ENCODE data around the gene ELAPOR1.
A peak's percentile ranks its signal among the peaks of the same experiment; 100 is the strongest.

Gene ELAPOR1

DNA sequence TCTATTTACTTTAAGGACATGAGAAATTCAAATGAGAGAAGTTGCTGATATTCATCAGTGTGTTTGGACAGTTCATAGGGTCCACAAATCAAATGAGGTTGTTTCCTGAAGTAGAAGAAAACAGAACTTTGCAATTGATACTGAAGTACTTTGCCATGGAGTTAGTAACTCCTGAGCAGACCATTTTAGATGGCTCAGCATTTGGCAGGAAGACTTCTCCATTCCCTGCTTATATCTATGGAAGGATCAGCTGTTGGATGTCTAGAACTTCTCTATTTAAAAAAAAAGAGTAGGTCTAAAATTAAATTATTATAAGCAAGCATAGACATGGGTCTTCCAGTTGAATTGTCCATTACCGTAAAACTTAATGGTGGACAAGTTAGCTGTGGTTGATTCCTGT, 18.3 kb upstream of the ELAPOR1 start:
- DNase-seq = no peak

DNA sequence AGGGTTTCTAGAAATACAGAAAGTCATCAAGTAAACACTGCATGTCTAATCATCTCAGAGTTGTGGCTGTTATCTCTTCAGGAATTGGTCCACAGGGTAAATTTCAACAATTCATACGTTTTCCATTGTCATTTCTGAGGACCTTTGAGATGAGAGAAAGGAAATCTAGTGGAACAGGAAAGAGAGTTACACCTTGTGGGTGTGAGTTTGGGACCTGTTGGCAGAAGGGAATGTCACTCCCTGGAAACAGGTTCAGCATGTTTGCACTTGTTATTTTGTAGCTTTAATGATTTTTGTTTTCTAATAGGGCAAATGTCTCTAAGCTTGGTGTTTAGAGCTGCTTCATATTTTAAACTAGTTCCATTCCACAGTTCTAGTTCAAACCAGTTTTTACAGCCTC, 17.8 kb upstream of the ELAPOR1 start:
- no peak for DNase-seq

DNA sequence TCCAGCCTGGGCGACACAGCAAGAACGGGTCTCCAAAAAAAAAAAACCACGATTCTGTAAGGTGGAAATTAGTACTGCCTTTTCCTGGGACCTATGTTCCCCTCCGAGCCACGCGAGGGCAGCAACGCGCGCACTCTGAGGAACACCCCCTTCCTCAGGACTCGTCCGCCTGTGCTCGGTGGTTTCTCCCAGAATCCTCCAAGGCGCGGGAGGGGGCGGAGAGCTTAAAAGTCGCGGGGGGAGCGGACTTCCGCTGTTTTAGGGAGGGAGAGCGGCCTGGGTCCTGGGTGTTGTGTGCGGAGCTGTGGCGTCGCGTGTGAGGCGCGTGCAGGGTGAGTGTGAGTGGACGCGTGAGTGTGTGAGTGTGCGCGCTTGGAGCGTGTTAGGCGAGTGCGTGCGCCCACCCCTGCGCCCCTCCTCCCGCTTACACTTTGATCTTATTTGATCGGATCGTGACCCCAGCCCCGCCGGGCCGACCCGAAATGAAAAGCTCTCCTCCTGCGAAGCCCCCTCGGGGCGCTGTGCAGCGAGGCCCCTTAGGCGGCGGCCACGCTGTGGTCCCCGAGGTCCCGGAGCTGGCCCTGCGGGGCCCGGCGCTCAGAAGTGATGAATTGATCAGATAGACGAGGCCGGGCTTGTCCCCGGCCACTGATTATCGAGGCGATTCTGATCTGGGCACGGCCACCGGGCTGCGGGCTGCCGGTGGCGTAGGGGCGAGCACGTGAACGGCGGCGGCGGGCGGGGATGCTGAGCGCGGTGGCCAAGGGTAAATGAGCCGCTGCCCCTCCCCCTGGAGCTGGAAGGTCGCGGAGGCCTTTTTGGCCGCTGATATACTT, 13.8 kb upstream of the ELAPOR1 start:
- peak; percentile 93 for DNase-seq

DNA sequence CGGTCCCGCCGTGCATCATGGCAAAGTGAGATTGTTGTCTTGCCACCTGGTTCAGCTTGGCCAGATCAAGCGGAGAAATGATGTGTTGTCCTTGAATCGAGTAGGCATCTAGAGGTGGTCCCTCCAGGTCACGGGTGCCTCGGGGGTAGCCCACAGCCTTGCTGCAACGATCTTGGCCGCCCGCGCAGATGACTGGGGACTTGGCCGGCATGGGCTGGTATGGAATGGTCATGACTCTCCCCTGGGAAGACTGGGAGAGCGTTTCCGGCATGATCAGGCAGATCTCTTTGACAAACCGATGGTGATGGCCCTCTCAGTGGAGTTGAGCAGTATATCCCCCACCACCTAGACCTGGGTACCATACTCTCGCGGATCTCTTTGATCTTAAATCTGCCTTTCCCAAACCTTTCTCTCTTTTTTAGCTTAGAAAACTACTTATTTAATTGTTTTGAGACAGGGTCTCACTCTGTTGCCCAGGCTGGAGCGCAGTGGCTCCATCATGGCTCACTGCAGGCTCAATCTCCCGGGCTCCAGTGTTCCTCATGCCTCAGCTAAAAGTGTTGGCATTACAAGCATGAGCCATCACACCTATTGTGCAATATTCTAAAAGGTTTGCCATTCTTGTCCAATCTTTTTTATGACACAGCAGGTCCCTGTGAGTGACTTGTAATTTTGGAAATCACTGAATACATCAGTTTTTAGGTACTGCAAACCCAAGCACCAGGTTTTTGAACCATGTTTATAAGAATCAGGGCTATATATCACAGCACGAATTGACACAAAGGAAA, 9.4 kb upstream of the ELAPOR1 start:
- no peak for DNase-seq

DNA sequence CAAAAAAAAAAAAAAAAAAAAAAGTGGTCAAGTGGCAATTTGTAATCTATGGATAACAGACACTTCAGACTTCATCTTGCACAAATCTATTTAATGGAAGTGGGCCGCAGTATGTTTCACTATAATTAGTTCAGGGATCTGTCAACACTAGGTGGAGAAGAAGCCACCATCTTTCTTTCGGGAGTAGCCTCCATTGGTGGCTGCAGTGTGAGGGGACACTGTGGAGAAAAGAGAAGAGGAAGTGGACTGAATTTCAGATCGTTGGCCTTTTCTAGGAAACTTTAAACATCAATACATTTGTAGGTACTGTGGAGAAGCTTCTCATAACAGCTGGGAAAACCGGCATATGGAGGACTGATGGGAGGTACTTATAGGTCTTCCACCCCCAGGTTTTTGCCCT, 8.0 kb upstream of the ELAPOR1 start:
- no peak for DNase-seq

DNA sequence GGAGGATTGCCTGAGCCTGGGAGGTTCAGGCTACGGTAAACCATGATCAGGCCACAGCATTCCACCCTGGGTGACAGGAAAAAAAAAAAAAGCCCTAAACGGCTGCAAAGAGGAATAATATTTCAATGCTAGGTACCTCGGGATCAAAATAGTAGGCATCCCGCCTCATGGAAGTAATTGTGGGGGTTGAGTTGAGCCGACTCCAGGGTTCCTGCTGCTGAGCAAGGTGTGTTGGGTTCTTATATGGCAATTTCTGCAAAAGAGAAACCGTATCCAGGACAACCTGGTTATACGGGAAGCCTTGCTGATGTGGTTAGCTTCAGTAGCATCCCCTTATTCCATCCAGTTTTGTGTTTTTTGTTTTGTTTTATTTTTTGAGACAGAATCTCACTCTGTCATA, 6.1 kb upstream of the ELAPOR1 start:
- DNase-seq = no peak

DNA sequence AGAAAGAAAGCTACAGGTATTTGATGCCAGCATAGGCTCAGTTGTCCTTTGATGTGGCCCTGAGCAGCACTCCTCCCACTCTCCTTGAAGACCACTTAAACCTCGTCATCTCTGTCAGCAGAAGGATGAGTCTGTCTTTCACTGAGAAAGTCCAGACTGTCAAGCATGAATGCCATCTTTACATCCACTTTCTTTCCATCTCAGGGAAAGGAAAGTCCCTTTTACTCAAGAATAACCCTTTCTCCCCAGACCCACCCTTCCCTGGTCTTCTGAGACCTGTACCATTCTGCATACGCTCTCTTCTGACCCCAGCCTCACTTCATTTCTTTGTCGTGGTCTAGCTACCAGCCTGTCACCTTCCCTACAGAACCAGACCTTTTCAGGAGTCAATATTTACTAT, 4.0 kb upstream of the ELAPOR1 start:
- no peak for DNase-seq

DNA sequence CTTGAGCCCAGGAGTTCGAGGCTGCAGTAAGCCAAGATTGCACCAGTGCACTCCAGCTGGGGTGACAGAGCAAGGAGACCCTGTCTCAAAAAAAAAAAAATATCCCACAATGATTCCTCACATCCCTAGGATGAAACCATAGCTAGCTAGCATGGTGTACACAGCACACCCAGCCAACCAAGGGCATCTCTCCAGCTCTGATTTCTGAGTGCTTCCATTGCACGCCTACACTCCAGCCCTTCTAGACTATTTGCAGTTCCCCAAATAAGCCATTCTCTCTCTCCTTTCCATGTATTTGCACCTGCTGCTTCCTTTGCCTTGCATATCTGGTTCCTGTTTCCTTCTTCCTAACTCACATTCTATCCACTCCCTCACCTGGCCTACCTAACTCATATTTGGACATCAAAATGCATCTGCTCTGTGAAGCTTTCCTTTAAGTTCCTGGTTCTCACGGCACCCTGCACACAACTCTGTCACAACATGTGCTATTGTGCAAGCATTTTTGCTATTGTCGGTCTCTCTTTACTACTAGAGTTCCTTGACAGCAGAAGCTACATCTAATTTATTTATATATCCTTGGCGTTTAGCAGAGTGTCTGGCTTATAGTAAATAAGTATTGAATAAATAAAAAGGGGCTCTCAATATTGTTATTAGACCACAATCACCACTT, 2.4 kb upstream of the ELAPOR1 start:
- no peak for DNase-seq

DNA sequence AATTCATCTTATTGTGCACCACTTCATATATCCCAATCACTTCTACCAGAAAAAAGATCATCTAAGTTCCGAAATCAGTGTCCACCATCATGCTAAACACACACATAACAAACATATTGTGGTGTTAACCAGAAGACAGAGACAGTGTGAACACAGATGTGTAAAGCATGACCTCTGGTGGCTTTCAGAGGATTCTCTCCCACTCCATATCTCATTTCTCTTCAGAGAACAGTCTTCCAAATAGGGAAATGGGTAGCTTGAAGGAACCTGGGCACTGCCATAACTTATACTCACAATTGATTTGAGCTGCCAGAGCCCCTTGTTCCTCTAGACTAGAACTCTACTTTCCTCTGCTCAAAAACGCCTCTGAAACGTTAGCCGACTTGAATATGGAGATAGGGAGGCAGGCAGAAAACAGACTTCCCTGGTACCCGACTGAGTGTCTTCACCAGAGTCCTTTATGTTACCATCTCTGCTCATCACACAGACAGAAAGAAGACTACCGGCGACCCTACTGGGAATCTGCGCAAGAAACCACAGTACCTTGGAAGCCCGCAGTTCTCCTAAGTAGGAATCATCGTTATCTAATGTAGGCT, 1.8 kb upstream of the ELAPOR1 start:
- no peak for DNase-seq

DNA sequence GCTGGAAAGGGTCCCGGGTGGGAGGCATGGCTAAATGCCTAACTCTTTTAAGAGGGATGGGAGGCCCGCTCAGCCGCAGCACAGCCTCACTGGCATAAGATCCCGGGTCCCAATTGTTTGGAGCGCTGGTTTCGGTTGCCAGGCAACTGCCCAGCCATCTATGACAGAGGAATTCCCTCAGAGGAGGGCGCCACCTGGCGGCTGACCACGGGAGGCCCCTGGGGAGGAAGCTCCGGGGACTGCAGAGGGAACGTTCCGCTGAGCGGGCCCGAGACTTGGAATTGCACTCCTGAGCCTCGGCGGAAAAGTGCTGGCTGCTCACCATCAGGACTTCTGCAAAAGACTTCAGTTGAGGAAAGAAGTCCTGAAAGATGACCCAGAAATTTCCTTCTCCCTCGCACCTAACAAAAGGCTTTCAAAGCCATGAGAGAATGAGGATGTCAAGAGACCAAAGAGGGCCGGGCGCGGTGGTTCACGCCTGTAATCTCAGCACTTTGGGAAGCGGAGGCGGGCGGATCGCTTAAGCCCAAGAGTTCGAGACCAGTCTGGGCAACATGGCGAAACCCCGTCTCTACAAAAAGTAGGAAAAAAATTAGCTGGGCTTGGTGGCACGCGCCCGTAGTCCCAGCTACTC, 1.1 kb upstream of the ELAPOR1 start:
- peak; percentile 69 for DNase-seq

DNA sequence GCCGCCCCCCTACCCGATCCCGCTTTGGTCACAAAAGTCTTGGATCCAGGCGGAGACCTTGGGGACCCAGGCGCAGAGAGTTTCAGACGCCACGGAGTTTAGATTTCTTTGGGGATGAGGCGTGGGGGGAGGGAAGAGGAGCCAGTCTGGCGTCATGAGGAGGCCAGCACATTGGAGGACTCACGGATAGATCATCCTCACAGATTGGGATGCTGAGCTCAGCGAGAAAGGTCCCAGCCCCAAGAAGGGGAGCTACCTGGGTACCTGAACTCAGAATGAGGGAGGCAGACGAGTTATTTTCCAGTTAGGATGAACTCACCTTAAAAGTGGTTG, 393 bp downstream of the ELAPOR1 start:
- no peak for DNase-seq

DNA sequence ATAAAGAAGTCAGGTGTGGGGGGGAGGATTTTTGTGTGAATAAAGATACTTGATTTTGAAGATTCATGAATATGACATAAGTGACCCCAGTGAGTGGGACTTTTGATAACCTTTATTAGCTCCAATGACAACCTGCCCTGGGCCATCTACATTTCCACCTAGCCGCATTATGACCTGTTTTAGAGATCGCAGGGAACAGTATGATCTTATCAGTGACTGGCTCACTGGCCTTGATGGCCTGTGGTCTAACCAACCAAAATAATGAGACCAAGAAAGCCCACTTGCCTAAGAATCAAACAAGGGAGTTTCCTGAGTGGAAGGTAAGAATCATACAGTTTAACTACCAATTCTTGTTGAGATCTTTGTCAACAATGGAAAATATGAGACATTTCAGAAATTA, 1.8 kb downstream of the ELAPOR1 start:
- no peak for DNase-seq

DNA sequence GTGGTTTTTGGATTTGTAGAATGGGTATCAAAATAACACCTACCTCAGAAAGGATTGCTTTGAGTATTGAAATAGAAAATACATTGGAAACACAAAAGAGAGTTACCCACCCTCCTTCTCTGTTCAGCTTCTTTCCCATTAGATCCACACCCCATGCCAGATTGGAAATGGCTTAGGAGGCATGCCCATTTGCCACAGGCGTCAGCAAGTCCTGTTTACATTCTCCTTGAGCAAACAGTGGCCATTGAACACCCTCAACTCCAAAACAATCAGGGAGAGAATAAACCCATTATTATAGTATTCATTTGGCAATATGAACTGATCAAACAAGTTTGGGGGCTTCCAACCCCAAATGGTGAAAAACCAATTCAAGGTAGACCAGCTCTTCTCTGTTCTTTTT, 2.4 kb downstream of the ELAPOR1 start:
- DNase-seq = no peak

DNA sequence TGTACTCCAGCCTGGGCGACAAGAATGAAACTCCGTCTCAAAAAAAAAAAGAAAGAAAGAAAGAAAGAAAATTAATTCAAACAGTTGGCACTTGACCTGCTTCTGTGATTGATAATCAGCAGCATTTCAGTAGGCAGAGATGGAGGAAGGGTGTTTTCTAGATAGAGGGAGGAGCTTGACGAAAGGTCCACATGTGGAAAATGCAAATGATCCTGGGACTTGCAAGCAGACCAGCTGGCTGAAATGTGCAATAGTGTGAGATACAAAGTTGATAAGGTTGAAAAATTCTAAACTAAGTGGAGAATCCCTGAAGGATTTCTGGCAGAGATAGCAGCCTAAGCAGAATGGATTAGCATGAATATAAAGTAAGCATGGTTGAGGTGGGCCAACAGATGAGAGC, 4.2 kb downstream of the ELAPOR1 start:
- no peak for DNase-seq

DNA sequence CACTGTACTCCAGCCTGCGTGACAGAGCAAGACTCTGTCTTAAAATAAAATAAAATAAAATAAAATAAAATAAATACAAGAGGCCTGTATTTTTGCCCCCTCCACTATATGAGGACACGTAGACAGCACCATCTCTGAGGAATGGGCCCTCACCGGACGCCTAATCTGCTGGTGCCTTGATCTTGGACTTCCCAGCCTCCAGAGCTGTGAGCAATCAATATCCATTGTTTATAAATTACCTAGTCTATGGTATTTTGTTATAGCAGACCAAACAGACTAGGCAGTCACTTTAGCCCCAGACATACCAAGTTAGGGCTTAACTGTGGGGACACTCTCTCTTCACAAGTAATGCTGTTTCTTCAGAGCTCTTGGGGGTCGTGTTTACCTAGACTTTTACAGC, 6.4 kb downstream of the ELAPOR1 start:
- DNase-seq = no peak

DNA sequence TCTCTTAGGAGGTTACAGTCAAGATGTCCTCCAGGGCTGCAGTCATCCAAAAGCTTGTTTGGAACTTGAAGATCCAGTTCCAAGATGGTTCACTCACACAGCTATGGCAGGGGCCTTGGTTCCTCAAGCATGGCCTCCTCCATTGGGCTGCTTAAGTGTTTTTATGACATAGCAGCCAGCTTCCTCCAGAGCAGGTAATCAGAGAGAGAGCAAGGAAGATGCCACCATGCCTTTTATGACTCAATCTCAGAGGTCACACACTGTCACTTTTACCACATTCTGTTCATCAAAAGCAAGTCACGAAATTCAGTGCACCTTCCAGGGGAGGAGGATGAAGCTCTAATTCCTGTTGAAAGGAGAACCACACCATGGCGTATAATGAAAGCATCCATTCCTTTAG, 17.1 kb downstream of the ELAPOR1 start:
- no peak for DNase-seq

DNA sequence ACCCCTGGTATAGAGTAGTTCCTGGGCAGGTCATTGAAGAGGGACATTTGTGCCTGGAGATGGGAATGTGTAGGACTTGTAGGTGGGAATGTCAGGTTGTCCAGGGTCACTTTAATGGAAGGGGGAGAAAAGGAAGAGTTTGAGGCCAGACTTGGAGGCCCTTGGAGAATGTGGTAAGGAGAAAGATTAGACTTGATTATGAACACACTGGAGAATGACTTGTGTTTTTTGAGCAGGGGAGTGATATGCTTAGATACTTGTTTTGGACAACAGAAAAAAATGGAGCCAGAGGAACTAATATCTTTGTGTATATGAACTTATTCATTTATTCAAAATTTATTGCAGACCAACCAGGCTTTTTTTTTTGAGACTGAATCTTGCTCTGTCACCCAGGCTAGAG, 17.9 kb downstream of the ELAPOR1 start:
- DNase-seq = no peak

DNA sequence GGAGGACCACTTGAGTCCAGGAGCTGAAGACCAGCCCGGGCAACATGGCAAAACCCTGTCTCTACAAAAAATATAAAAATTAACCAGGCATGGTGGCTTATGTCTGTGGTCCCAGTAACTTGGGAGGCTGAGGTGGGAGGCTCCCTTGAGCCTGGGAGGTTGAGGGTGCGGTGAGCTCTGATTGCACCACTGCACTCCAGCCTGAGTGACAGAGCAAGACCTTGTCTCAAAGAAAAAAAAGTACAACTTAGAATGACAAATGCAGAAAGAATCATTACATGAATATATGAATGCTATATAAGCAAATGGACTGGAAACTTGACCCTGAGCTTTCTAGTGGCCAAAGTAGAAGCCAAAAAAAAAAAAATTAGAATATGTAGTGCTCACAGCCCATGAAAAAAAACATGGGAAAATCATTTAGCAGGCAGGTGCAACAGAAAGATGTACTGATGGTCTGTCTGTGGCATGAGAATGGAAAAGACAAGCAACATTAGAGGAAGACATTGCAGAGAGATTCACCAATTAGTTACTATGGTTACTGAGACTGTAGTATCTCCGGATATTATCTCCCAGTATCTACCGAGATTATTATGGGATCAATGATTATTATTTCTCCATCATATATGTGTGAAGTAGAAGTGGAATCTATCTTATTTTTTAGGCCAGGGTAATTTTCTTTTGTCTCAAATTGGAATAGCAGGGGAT, 19.2 kb downstream of the ELAPOR1 start:
- no peak for DNase-seq

DNA sequence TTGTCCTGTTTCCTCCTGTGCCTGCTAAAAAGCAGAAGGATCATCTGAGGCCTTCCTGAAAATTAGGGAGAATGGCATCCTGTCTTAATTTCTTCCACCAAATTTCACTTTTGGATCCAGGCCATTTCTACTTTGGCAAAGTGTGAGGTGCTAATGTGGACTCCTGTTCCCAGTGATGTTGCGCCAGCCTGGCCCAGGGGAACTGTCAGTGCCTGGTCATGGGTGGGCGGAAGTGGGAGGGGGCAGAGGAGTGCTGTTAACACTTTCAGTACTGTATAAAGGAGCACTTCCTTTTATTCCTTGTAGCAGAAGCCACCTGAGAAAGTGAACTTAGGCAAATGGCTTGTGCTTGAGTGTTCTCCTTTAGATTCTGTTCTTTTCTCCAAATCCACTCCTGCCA, 19.9 kb downstream of the ELAPOR1 start:
- DNase-seq = no peak

DNA sequence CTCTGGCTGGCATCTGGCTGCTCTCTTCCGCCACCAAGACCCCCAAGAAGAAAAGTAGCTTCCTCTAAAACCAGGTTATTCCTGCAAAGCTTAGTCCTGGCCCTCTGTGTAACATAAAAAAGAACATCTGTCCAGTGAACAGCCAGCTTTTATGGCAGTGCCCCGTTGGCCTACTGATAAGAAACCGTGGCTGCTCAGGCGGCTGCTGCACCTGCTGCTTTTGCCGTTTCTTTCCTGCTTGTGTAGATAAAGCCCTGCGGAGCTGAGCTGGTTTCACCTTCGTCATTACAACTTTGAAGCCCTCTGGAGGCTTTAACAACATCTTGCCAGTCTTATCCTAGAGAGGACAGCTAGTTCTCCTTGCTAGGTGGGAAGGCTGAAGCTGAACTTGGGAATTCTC, 20.5 kb downstream of the ELAPOR1 start:
- no peak for DNase-seq

DNA sequence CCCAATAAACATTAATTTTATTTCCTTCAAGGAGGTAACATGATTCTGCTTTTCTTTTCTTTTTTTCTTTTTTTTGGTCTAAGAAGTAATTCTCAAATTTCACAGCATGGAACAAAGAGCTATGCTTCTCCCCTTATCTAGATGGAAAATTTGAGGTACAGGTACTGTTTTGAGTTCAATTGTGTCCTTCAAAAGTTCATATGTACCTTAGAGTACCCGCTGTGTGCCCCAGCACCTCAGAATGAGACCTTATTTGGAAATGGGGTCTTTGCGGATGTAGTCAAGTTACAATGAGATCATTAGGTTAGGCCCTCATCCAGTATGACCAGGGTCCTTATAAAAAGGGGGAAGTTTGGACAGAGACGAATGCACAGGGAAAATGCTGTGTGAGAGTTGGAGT, 22.0 kb downstream of the ELAPOR1 start:
- DNase-seq = no peak

DNA sequence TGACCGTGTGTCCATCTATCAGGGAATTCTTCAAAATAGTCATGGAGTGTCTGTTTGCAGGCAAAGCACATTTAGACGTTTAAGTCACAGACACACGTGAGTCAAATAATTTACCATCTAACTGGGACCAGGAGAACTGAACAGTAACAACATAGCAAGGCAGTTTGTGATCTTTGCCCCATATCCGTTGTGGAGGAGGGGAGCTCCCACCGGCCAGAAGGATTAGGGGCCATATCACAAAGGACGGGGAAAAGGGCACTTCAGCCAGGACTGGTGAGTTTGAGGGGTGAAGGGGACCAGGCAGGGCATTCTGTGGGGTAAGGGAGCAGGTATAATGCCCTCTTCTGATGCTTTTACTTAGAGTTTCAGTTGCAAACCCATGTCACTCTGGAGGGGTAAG, 22.9 kb downstream of the ELAPOR1 start:
- DNase-seq = no peak

DNA sequence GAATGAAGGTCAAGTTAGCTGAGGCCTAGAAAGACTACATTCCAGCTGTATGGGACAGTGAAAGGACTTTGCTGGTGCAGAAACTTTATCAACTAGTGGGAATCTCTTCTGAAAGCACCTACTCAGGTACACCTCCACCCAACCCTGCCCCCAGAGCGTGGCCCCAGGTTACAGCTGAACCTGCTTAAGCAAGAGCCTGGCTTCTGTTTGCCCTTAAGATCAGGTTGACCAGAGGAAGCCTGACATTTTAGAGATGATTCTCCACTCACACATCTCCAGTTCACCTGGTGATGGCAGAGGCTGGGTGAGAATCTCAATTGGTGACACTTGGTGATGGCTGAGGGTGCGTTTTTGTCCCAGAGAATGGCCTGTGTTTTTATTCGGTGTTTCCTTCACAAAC, 24.0 kb downstream of the ELAPOR1 start:
- no peak for DNase-seq
